Psoas muscle (tissue), 8 donors: ENCODE measurements around the gene PCDH9. TPM values are rescaled to one million over a fixed set of nuclear protein-coding genes. Genes with fewer than 3 reads are reported as not detected.

Source experiments
- ATAC-seq, 4 donors: fragments of 200-7000 bp; cut with Tn5 transposase; one replicate each; pipeline ENCODE4 v1.9.1; 2020; ENCODE audit warnings: moderate library complexity in 3 of 4, mild to moderate bottlenecking in 2 of 4
- DNase-seq, 2 donors: peaks; one replicate each; pipeline ENCODE4 v3.0.0-alpha.2; 2020
- H3K27ac ChIP-seq: fragments of 200-600 bp; one replicate; pipeline ENCODE4 v1.8.0; 2022
- H3K27me3 ChIP-seq, 3 donors: fragments of 200-600 bp in 1 of 3; one replicate each; pipeline versions ENCODE4 v1.6.1 to v1.8.0; 2013 to 2022; ENCODE audit warnings: low read length in 2 of 3, mild to moderate bottlenecking in 2 of 3, moderate library complexity in 1 of 3; ENCODE audit not compliant: insufficient read depth in 3 of 3
- H3K36me3 ChIP-seq, 2 donors: fragments of 200-600 bp in 1 of 2; one replicate each; pipeline versions ENCODE4 v1.6.1 to v1.8.0; 2013 to 2022; ENCODE audit warnings: low read depth in 1 of 2, mild to moderate bottlenecking in 1 of 2, moderate library complexity in 1 of 2; ENCODE audit not compliant: insufficient read depth in 1 of 2
- H3K4me1 ChIP-seq: fragments of 200-600 bp; one replicate; pipeline ENCODE4 v1.8.0; 2022
- H3K4me3 ChIP-seq: fragments of 200-600 bp; one replicate; pipeline ENCODE4 v1.8.0; 2022; ENCODE audit warnings: mild to moderate bottlenecking
- H3K9me3 ChIP-seq: fragments of 200-600 bp; one replicate; pipeline ENCODE4 v1.8.0; 2022
- WGBS, 3 donors: extraction: QIAGEN DNeasy Blood & Tissue Kit; methylation state at CpG; one replicate each; pipeline versions ENCODE4 v1.1.6 to v1.1.7; 2013; 5-methylcytosine and 5-hydroxymethylcytosine counted together
- intact Hi-C, 2 donors: fragments of 100-400 bp; cut with DNase I; formaldehyde crosslinking; loops; one replicate each; pipeline versions ENCODE4 v1.11.0 to v1.14.2; 2022
- polyA plus RNA-seq, 3 donors: library from polyadenylated mRNA; stranded (reverse); fragments of 200-250 nt; gene quantifications; one replicate each; pipeline ENCODE4 v1.2.3, GENCODE V29; 2013
- total RNA-seq, 4 donors: library from RNA; stranded (reverse); fragmentation: NEBNext Ultra II Directional in 2 of 4; extraction: Animal tissue kit (Norgen Biotek cat#: 25700) in 2 of 4; gene quantifications; one replicate each; pipeline versions ENCODE4 v1.2.1 to v1.2.4, GENCODE V29; 2021 to 2023
- TF ChIP-seq, protein P1 (sequence below): fragments of 200-600 bp; IDR thresholded peaks from one replicate; pipeline ENCODE4 v1.8.0; 2022; ENCODE audit warnings: antibody characterized with exemption
- donor health status: healthy with polysubstance abuse.
- donor health status: DM: no; HTN: no; CAD: no; lungs with moderate emphysema.
- donor health status: Bipolar disorder and iron deficiency.
- donor health status: healthy.
- donor health status: DM: yes; HTN: yes; CAD: no.
- donor health status: DM: no; HTN: no; CAD: no.
- donor health status: DM: no; HTN: no; CAD: no.
- donor health status: DM: yes; HTN: yes; CAD: no.

PCDH9 gene
- total and polyA plus RNA-seq, 7 donors: 0.27 to 4.9 (median 2.1) TPM

DNA sequence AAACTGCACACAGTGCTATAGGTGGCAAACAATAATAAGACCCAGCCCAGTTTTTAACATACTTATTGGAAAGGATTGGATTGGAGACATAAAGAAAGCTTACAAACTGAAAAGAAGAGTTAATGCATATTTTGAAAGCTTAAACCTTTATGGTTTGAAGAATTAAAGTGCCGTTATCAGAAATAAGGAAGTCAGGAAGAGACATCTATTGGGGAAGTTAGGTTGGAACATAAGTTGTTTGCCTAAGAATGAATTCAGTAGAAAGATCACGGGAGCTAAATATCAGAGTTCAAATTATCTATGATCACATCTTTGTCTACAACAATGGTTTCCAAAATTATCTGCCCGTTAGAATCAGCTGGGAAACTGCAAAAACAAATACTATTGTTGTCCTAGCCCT is 767.9 kb downstream of the PCDH9 start:
- DNase-seq (no peak), ATAC-seq (no peak)
- H3K4me3 ChIP-seq: no peak overlapping the region
- H3K27me3 ChIP-seq: no peaks in the 10 kb centered on the region
- no peaks in the 10 kb centered on the region for H3K9me3 ChIP-seq
- H3K36me3 ChIP-seq: no peaks in the 10 kb centered on the region
- 63 to 65% (median 63%) methylated on average over 3 of the region's 3 CpGs for WGBS, 3 donors
- no peak overlapping the region for H3K27ac ChIP-seq
- intact Hi-C loops: no loop called here
- TF ChIP-seq, protein P1, sequence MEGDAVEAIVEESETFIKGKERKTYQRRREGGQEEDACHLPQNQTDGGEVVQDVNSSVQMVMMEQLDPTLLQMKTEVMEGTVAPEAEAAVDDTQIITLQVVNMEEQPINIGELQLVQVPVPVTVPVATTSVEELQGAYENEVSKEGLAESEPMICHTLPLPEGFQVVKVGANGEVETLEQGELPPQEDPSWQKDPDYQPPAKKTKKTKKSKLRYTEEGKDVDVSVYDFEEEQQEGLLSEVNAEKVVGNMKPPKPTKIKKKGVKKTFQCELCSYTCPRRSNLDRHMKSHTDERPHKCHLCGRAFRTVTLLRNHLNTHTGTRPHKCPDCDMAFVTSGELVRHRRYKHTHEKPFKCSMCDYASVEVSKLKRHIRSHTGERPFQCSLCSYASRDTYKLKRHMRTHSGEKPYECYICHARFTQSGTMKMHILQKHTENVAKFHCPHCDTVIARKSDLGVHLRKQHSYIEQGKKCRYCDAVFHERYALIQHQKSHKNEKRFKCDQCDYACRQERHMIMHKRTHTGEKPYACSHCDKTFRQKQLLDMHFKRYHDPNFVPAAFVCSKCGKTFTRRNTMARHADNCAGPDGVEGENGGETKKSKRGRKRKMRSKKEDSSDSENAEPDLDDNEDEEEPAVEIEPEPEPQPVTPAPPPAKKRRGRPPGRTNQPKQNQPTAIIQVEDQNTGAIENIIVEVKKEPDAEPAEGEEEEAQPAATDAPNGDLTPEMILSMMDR: no peak
- no peaks in the 10 kb centered on the region for H3K4me1 ChIP-seq

DNA sequence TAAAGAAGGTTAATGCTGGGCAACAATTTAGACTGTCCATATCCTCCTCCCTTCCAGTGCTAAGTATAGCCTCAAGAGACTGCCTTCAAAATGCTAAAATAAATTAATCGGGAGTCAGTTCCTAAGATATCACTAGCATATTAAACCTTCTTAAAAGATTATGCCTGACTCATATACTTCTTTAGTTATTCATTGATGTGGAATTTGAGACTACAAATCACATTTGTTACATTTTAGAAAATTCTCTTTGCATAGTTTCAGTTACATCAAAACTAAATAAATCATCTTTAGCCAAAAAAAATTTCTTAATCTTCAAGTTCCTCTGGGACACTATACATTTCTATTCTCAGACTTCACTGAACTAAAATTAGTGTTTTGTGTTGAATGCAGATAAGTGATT is 769.1 kb downstream of the PCDH9 start:
- no peaks in the 10 kb centered on the region for H3K27me3 ChIP-seq
- H3K4me1 ChIP-seq: no peaks in the 10 kb centered on the region
- DNase-seq (no peak), ATAC-seq (no peak)
- WGBS, 3 donors: 38 to 53% (median 48%) methylated on average over 1 of the region's 1 CpG
- H3K36me3 ChIP-seq: no peaks in the 10 kb centered on the region
- H3K27ac ChIP-seq: no peak overlapping the region
- intact Hi-C loops: no loop called here
- H3K9me3 ChIP-seq: no peaks in the 10 kb centered on the region
- TF ChIP-seq, protein P1: no peak
- no peak overlapping the region for H3K4me3 ChIP-seq

DNA sequence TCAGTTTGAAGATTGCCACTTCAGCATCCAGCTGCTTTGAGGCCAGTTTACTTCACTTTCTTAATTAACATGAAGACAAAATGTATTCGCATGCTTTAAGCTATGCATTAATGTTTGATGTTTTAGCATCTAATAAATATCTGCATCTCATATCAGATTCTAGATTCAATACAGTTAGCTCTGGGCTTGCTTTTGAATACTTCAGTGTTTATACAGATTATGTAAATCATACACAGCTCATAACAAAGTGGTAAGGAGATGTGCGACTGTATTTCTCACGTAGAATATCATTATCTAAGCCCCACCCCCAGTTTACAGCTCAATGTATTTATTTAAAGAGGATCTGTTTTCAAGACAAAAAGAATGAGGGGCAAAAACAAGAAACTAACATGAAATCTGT is 770.5 kb downstream of the PCDH9 start:
- ATAC-seq: no peak
- WGBS, 3 donors: 90 to 95% (median 94%) methylated on average over 3 of the region's 3 CpGs
- no peak for DNase-seq
- no peaks in the 10 kb centered on the region for H3K4me1 ChIP-seq
- TF ChIP-seq, protein P1: no peak
- no peaks in the 10 kb centered on the region for H3K9me3 ChIP-seq
- intact Hi-C loops: no loop called here
- no peaks in the 10 kb centered on the region for H3K27me3 ChIP-seq
- H3K36me3 ChIP-seq: no peaks in the 10 kb centered on the region
- H3K27ac ChIP-seq: no peak overlapping the region
- H3K4me3 ChIP-seq: no peak overlapping the region

DNA sequence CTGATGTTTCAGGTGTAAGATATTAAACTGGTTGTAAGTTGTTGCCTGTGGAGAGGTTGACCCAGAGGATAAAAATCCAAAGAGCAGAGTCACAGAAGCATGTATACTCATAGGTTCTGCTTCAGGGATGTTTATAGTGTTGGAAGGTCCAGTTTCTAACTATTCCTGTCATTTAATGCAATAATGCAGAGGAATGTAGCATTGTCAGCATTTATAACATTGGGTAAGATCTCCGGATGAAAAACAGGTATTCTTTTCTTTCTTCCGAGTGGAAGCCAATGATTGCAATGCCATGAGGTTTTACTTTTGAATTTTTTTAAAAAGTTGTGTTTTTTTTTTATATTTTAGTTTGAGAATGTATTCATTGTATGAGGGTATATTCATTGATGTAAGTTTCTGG is 771.0 kb downstream of the PCDH9 start:
- H3K27me3 ChIP-seq: no peaks in the 10 kb centered on the region
- H3K36me3 ChIP-seq: no peaks in the 10 kb centered on the region
- no peak overlapping the region for H3K27ac ChIP-seq
- no peaks in the 10 kb centered on the region for H3K9me3 ChIP-seq
- H3K4me1 ChIP-seq: no peaks in the 10 kb centered on the region
- ATAC-seq: no peak
- TF ChIP-seq, protein P1: no peak
- no peak for DNase-seq
- no peak overlapping the region for H3K4me3 ChIP-seq
- WGBS, 3 donors: 86 to 89% (median 88%) methylated on average over 2 of the region's 2 CpGs
- intact Hi-C loops: no loop called here

DNA sequence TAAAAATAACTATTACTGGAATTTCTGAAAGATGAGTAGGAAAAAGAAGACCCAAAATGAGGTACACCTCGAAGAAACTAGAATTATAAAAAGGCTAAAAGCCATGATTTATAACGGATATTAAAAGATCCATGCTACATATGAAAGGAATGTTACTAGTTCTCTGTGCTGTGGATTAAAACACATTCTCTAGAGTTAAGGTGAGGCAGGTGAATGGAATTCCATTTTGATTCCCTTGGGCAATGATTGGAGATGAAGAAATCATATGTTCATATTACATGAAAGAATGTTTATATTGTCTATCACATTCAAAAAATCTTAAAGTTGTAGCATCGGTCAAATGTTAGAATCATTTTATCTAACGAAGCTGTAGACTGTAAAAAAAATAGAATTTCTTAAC is 783.7 kb downstream of the PCDH9 start:
- no peak for DNase-seq
- ATAC-seq: no peak
- 53 to 73% (median 56%) methylated on average over 4 of the region's 4 CpGs for WGBS, 3 donors
- Histone ChIP-seq H3K9me3 (no peaks in the 10 kb centered on the region), H3K4me3 (no peak overlapping the region), H3K36me3 (no peaks in the 10 kb centered on the region), H3K4me1 (no peaks in the 10 kb centered on the region), H3K27ac (no peak overlapping the region), H3K27me3 (peaks cover 0 to 3% (median 0%) of the 10 kb centered on the region in 3 donors)
- TF ChIP-seq, protein P1: no peak
- intact Hi-C loops: no loop called here
